ENCODE data around the gene VAMP4.

The VAMP4 gene

GRCh38 chr1:171652234-171652822, 89.5 kb downstream of the VAMP4 start, which contains the start of gene MYOC:
Gene MYOC, minus strand, starts transcription at chr1:171652688. Its CDS starts 77 bp downstream, at chr1:171652611.
- DNase-seq (ENCODE audit: low read depth in 2 of 2), result no peak
